SU-DHL-6 (cell line): ENCODE results near the gene CEP63.

ENCODE experiments used
- H2AFZ ChIP-seq: fragments of 200-600 bp; sonication (generic); 2 replicates; pipeline ENCODE4 v1.6.1; 2014; ENCODE audit warnings: low read depth, mild to moderate bottlenecking, moderate library complexity, mixed read lengths, antibody characterized with exemption, low read length; ENCODE audit not compliant: severe bottlenecking
- H3F3A ChIP-seq: fragments of 200-600 bp; shearing (Covaris generic); 2 replicates; pipeline ENCODE4 v1.6.0; 2016; ENCODE audit warnings: antibody characterized with exemption, mild to moderate bottlenecking; ENCODE audit not compliant: insufficient read depth
- H3K27ac ChIP-seq: fragments of 200-600 bp; sonication (generic); 2 replicates; pipeline ENCODE4 v1.5.1; 2016; ENCODE audit warnings: low read depth, mild to moderate bottlenecking, low read length, moderate library complexity, mixed read lengths
- H3K27me3 ChIP-seq: fragments of 200-600 bp; sonication (generic), shearing (Covaris generic); 2 replicates; pipeline ENCODE4 v1.6.0; 2014; ENCODE audit warnings: mild to moderate bottlenecking, low read length
- H3K36me3 ChIP-seq: fragments of 200-600 bp; sonication (generic); 2 replicates; pipeline ENCODE4 v1.6.1; 2014; ENCODE audit warnings: mild to moderate bottlenecking, low read length, mixed read lengths
- H3K4me2 ChIP-seq: fragments of 300-600, 200-600 bp; shearing (Covaris generic), sonication (generic); 2 replicates; pipeline ENCODE4 v1.6.0; 2014; ENCODE audit warnings: low read length, low read depth, mild to moderate bottlenecking; ENCODE audit not compliant: poor library complexity, severe bottlenecking
- H3K4me3 ChIP-seq: fragments of 200-600 bp; sonication (generic); 2 replicates; pipeline ENCODE4 v1.5.1; 2014; ENCODE audit warnings: antibody characterized with exemption, low read length, mild to moderate bottlenecking, mixed read lengths; ENCODE audit not compliant: insufficient read depth, poor library complexity, severe bottlenecking
- H3K79me2 ChIP-seq: fragments of 200-600 bp; sonication (generic); 2 replicates; pipeline ENCODE4 v1.6.1; 2014; ENCODE audit warnings: mild to moderate bottlenecking, low read length, moderate library complexity; ENCODE audit not compliant: insufficient read depth
- H3K9ac ChIP-seq: fragments of 200-600 bp; sonication (generic); 2 replicates; pipeline ENCODE4 v1.7.0; 2014; ENCODE audit warnings: mild to moderate bottlenecking, low read length
- H3K9me2 ChIP-seq: fragments of 200-600 bp; sonication (generic); replicated peaks from 2 replicates; pipeline ENCODE4 v1.6.1; 2014; ENCODE audit warnings: low read length; ENCODE audit not compliant: insufficient read depth
- H3K9me3 ChIP-seq: fragments of 200-600 bp; sonication (generic); 2 replicates; pipeline ENCODE4 v1.6.1; 2014; ENCODE audit warnings: low read length, mixed read lengths; ENCODE audit not compliant: insufficient read depth
- H4K20me1 ChIP-seq: fragments of 200-600 bp; sonication (generic); 2 replicates; pipeline ENCODE4 v1.6.1; 2014; ENCODE audit warnings: low read depth, mild to moderate bottlenecking, antibody characterized with exemption, low read length, moderate library complexity, mixed read lengths
- CTCF ChIP-seq: fragments of 200-600 bp; sonication (generic); IDR thresholded peaks from one replicate; pipeline ENCODE4 v1.5.1; 2017; ENCODE audit warnings: antibody characterized with exemption, mild to moderate bottlenecking, low read length, moderate library complexity; ENCODE audit not compliant: insufficient read depth, poor library complexity, severe bottlenecking
- EZH2phosphoT487 ChIP-seq: fragments of 200-600 bp; sonication (generic), shearing (Covaris generic); conservative IDR thresholded peaks from 2 replicates; pipeline ENCODE4 v1.6.1; 2018; ENCODE audit warnings: mild to moderate bottlenecking, antibody characterized with exemption, low read length, moderate library complexity, mixed read lengths

Gene CEP63

GRCh38 chr3:134526319-134526718, 40.5 kb downstream of the CEP63 start:
- Histone ChIP-seq H4K20me1 (no peaks in the 10 kb centered on the region), H3F3A (no peaks in the 10 kb centered on the region), H3K4me3 (no peak overlapping the region), H3K36me3 (peaks cover 7% of the 10 kb centered on the region; the same call in 1 of the 2 replicates), H3K9ac (no peak overlapping the region), H3K4me2 (no peak overlapping the region), H3K27me3 (no peaks in the 10 kb centered on the region), H3K9me3 (peaks cover 14% of the 10 kb centered on the region; the same call in 1 of the 2 replicates), H2AFZ (no peak overlapping the region), H3K79me2 (peaks cover 23% of the 10 kb centered on the region; the same call in 1 of the 2 replicates), H3K9me2 (no peaks in the 10 kb centered on the region), H3K27ac (no peak overlapping the region)
- TF ChIP-seq CTCF (no peak), EZH2phosphoT487 (no peak)

GRCh38 chr3:134527037-134527436, 41.2 kb downstream of the CEP63 start:
- H3K4me2 ChIP-seq: no peak overlapping the region
- H3F3A ChIP-seq: no peaks in the 10 kb centered on the region
- peaks cover 23% of the 10 kb centered on the region; the same call in 1 of the 2 replicates for H3K79me2 ChIP-seq
- H3K9me2 ChIP-seq: no peaks in the 10 kb centered on the region
- no peak overlapping the region for H3K9ac ChIP-seq
- peak; percentile 15 for TF ChIP-seq CTCF
- no peak for TF ChIP-seq EZH2phosphoT487
- peaks cover 14% of the 10 kb centered on the region; the same call in 1 of the 2 replicates for H3K9me3 ChIP-seq
- H3K4me3 ChIP-seq: no peak overlapping the region
- no peaks in the 10 kb centered on the region for H3K27me3 ChIP-seq
- H2AFZ ChIP-seq: no peak overlapping the region
- no peak overlapping the region for H3K27ac ChIP-seq
- peaks cover 7% of the 10 kb centered on the region; the same call in 1 of the 2 replicates for H3K36me3 ChIP-seq
- no peaks in the 10 kb centered on the region for H4K20me1 ChIP-seq

GRCh38 chr3:134527538-134528186, 41.8 kb downstream of the CEP63 start:
- peaks cover 21% of the 10 kb centered on the region; the same call in 1 of the 2 replicates for H3K79me2 ChIP-seq
- H3K27ac ChIP-seq: no peak overlapping the region
- H3K4me2 ChIP-seq: no peak overlapping the region
- H3K4me3 ChIP-seq: no peak overlapping the region
- H3K36me3 ChIP-seq: peaks cover 9% of the 10 kb centered on the region; the same call in 1 of the 2 replicates
- H3F3A ChIP-seq: no peaks in the 10 kb centered on the region
- H3K9ac ChIP-seq: no peak overlapping the region
- H3K9me3 ChIP-seq: peaks cover 11% of the 10 kb centered on the region; the same call in 1 of the 2 replicates
- TF ChIP-seq EZH2phosphoT487 (no peak), CTCF (no peak)
- no peaks in the 10 kb centered on the region for H3K27me3 ChIP-seq
- H3K9me2 ChIP-seq: no peaks in the 10 kb centered on the region
- no peak overlapping the region for H2AFZ ChIP-seq
- H4K20me1 ChIP-seq: no peaks in the 10 kb centered on the region
